SU-DHL-6 (cell line): ENCODE measurements around the gene KIF13A.

Experiments
- H2AFZ ChIP-seq: fragments of 200-600 bp; sonication (generic); 2 replicates; pipeline ENCODE4 v1.6.1; 2014; ENCODE audit warnings: low read depth, mild to moderate bottlenecking, moderate library complexity, mixed read lengths, antibody characterized with exemption, low read length; ENCODE audit not compliant: severe bottlenecking
- H3F3A ChIP-seq: fragments of 200-600 bp; shearing (Covaris generic); 2 replicates; pipeline ENCODE4 v1.6.0; 2016; ENCODE audit warnings: antibody characterized with exemption, mild to moderate bottlenecking; ENCODE audit not compliant: insufficient read depth
- H3K27ac ChIP-seq: fragments of 200-600 bp; sonication (generic); 2 replicates; pipeline ENCODE4 v1.5.1; 2016; ENCODE audit warnings: low read depth, mild to moderate bottlenecking, low read length, moderate library complexity, mixed read lengths
- H3K27me3 ChIP-seq: fragments of 200-600 bp; sonication (generic), shearing (Covaris generic); 2 replicates; pipeline ENCODE4 v1.6.0; 2014; ENCODE audit warnings: mild to moderate bottlenecking, low read length
- H3K36me3 ChIP-seq: fragments of 200-600 bp; sonication (generic); 2 replicates; pipeline ENCODE4 v1.6.1; 2014; ENCODE audit warnings: mild to moderate bottlenecking, low read length, mixed read lengths
- H3K4me2 ChIP-seq: fragments of 300-600, 200-600 bp; shearing (Covaris generic), sonication (generic); 2 replicates; pipeline ENCODE4 v1.6.0; 2014; ENCODE audit warnings: low read length, low read depth, mild to moderate bottlenecking; ENCODE audit not compliant: poor library complexity, severe bottlenecking
- H3K4me3 ChIP-seq: fragments of 200-600 bp; sonication (generic); 2 replicates; pipeline ENCODE4 v1.5.1; 2014; ENCODE audit warnings: antibody characterized with exemption, low read length, mild to moderate bottlenecking, mixed read lengths; ENCODE audit not compliant: insufficient read depth, poor library complexity, severe bottlenecking
- H3K79me2 ChIP-seq: fragments of 200-600 bp; sonication (generic); 2 replicates; pipeline ENCODE4 v1.6.1; 2014; ENCODE audit warnings: mild to moderate bottlenecking, low read length, moderate library complexity; ENCODE audit not compliant: insufficient read depth
- H3K9ac ChIP-seq: fragments of 200-600 bp; sonication (generic); 2 replicates; pipeline ENCODE4 v1.7.0; 2014; ENCODE audit warnings: mild to moderate bottlenecking, low read length
- H3K9me2 ChIP-seq: fragments of 200-600 bp; sonication (generic); replicated peaks from 2 replicates; pipeline ENCODE4 v1.6.1; 2014; ENCODE audit warnings: low read length; ENCODE audit not compliant: insufficient read depth
- H3K9me3 ChIP-seq: fragments of 200-600 bp; sonication (generic); 2 replicates; pipeline ENCODE4 v1.6.1; 2014; ENCODE audit warnings: low read length, mixed read lengths; ENCODE audit not compliant: insufficient read depth
- H4K20me1 ChIP-seq: fragments of 200-600 bp; sonication (generic); 2 replicates; pipeline ENCODE4 v1.6.1; 2014; ENCODE audit warnings: low read depth, mild to moderate bottlenecking, antibody characterized with exemption, low read length, moderate library complexity, mixed read lengths
- CTCF ChIP-seq: fragments of 200-600 bp; sonication (generic); IDR thresholded peaks from one replicate; pipeline ENCODE4 v1.5.1; 2017; ENCODE audit warnings: antibody characterized with exemption, mild to moderate bottlenecking, low read length, moderate library complexity; ENCODE audit not compliant: insufficient read depth, poor library complexity, severe bottlenecking
- EZH2phosphoT487 ChIP-seq: fragments of 200-600 bp; sonication (generic), shearing (Covaris generic); conservative IDR thresholded peaks from 2 replicates; pipeline ENCODE4 v1.6.1; 2018; ENCODE audit warnings: mild to moderate bottlenecking, antibody characterized with exemption, low read length, moderate library complexity, mixed read lengths

Gene KIF13A

GRCh38 chr6:17869010-17869752, 118.3 kb downstream of the KIF13A start:
- H3F3A ChIP-seq: no peaks in the 10 kb centered on the region
- no peak overlapping the region for H3K9ac ChIP-seq
- H3K27me3 ChIP-seq: 0 out of 2 replicates have a peak, but pooled peaks cover 3% of the 10 kb centered on the region
- TF ChIP-seq EZH2phosphoT487: no peak
- no peak for TF ChIP-seq CTCF
- no peak overlapping the region for H3K4me3 ChIP-seq
- H3K27ac ChIP-seq: no peak overlapping the region
- no peaks in the 10 kb centered on the region for H3K36me3 ChIP-seq
- H3K9me3 ChIP-seq: no peaks in the 10 kb centered on the region
- no peaks in the 10 kb centered on the region for H3K9me2 ChIP-seq
- H3K4me2 ChIP-seq: no peak overlapping the region
- H2AFZ ChIP-seq: no peak overlapping the region
- no peaks in the 10 kb centered on the region for H4K20me1 ChIP-seq
- H3K79me2 ChIP-seq: no peaks in the 10 kb centered on the region

GRCh38 chr6:17867880-17868279, 119.6 kb downstream of the KIF13A start:
- H3K27ac ChIP-seq: no peak overlapping the region

DNA sequence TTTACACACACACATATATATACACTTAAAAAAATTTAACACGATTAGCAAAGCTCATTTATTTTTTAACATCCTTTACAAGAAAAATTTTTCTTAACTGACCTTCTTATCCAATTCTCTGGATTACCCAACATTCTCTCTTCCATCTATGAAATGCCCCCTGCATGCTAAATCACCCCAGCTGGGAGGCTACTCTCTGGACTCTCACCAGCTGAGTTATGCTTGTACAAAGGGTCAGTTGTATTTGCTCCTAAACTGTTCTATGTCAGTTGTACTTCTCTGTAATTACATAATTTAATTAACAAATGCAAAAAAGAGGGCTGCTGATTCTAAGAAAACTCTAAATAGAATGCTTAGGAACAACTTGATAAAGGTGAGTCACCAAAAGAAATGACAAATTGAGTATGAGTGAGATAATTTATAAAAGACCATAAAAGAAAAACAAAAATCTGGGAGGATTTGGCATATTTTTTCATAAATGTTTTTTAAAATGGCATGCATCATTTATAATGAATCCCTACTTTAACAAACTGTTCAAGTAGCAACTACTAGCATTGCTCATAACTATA, 120.5 kb downstream of the KIF13A start:
- Histone ChIP-seq H3K4me2 (no peak overlapping the region), H3K27ac (no peak overlapping the region)

More at GRCh38 chr6:17867880-17868279, 119.6 kb downstream of the KIF13A start:
- Histone ChIP-seq H3K9me2 (no peaks in the 10 kb centered on the region), H3K79me2 (no peaks in the 10 kb centered on the region), H3K4me3 (no peak overlapping the region), H3K9me3 (no peaks in the 10 kb centered on the region), H4K20me1 (no peaks in the 10 kb centered on the region), H3K9ac (no peak overlapping the region), H3F3A (no peaks in the 10 kb centered on the region), H3K27me3 (0 out of 2 replicates have a peak, but pooled peaks cover 3% of the 10 kb centered on the region), H3K4me2 (no peak overlapping the region), H3K36me3 (no peaks in the 10 kb centered on the region), H2AFZ (no peak overlapping the region)
- TF ChIP-seq CTCF (no peak), EZH2phosphoT487 (no peak)

More for the DNA sequence above, 120.5 kb downstream of the KIF13A start:
- Histone ChIP-seq H3K9ac (no peak overlapping the region), H3K9me2 (no peaks in the 10 kb centered on the region), H3K36me3 (no peaks in the 10 kb centered on the region), H3K4me3 (no peak overlapping the region), H3F3A (no peaks in the 10 kb centered on the region), H3K9me3 (no peaks in the 10 kb centered on the region), H3K27me3 (0 out of 2 replicates have a peak, but pooled peaks cover 3% of the 10 kb centered on the region), H4K20me1 (no peaks in the 10 kb centered on the region), H2AFZ (no peak overlapping the region), H3K79me2 (no peaks in the 10 kb centered on the region)
- TF ChIP-seq CTCF (no peak), EZH2phosphoT487 (no peak)
